GM19239 (cell line): ENCODE measurements around the gene CERS3.
"Not testable (repeated sequence)": the region's sequence is repeated elsewhere in the genome, so short reads cannot be mapped to it uniquely, and the experiment has no call there.

Experiments
- DNase-seq: peaks from one replicate; pipeline ENCODE4 v3.0.0; 2011; ENCODE audit warnings: low spot score; ENCODE audit not compliant: insufficient read length
- FAIRE-seq: peaks from 2 replicates; lab custom pipeline; 2011; peaks lifted over from hg19 to GRCh38; lab: Jason Lieb, UNC

Gene CERS3

GRCh38 chr15:100472736-100473135 is 56.0 kb downstream of the CERS3 start:
- DNase-seq (no peak), FAIRE-seq (no peak)

GRCh38 chr15:100471933-100472332 is 56.8 kb downstream of the CERS3 start:
- DNase-seq (no peak), FAIRE-seq (no peak)

GRCh38 chr15:100468285-100468684 is 60.5 kb downstream of the CERS3 start:
- no peak for DNase-seq
- FAIRE-seq = no peak

- DNase-seq (no peak), FAIRE-seq (no peak)
These were observed 62.7 kb downstream of the CERS3 start for GRCh38 chr15:100466073-100466472.

GRCh38 chr15:100464888-100465287 is 63.9 kb downstream of the CERS3 start:
- FAIRE-seq (no peak), DNase-seq (no peak)

GRCh38 chr15:100464256-100464655 is 64.5 kb downstream of the CERS3 start:
- no peak for DNase-seq
- no peak for FAIRE-seq

- FAIRE-seq = no peak
- no peak for DNase-seq
These were observed 65.2 kb downstream of the CERS3 start for GRCh38 chr15:100463515-100463914.

- no peak for DNase-seq
- no peak for FAIRE-seq
These were observed 67.7 kb downstream of the CERS3 start for GRCh38 chr15:100461049-100461448.

GRCh38 chr15:100457201-100457600 is 71.5 kb downstream of the CERS3 start:
- DNase-seq (no peak), FAIRE-seq (no peak)

- FAIRE-seq (no peak), DNase-seq (no peak)
These were observed 74.6 kb downstream of the CERS3 start for GRCh38 chr15:100454148-100454547.

GRCh38 chr15:100448481-100448880 is 80.3 kb downstream of the CERS3 start:
- DNase-seq (no peak), FAIRE-seq (no peak)

- DNase-seq, FAIRE-seq: not testable (repeated sequence)
These were observed 87.7 kb downstream of the CERS3 start for GRCh38 chr15:100441063-100441462.

- DNase-seq (no peak), FAIRE-seq (no peak)
These were observed 89.2 kb downstream of the CERS3 start for GRCh38 chr15:100439514-100439913.

GRCh38 chr15:100438570-100438969 is 90.2 kb downstream of the CERS3 start:
- no peak for FAIRE-seq
- DNase-seq = no peak

- DNase-seq (no peak), FAIRE-seq (no peak)
These were observed 91.5 kb downstream of the CERS3 start for GRCh38 chr15:100437261-100437660.

- FAIRE-seq = no peak
- DNase-seq = no peak
These were observed 94.2 kb downstream of the CERS3 start for GRCh38 chr15:100434561-100434960.

- DNase-seq (no peak), FAIRE-seq (no peak)
These were observed 94.7 kb downstream of the CERS3 start for GRCh38 chr15:100434038-100434437.

- DNase-seq (no peak), FAIRE-seq (no peak)
These were observed 95.4 kb downstream of the CERS3 start for GRCh38 chr15:100433304-100433703.

GRCh38 chr15:100430411-100430810 is 98.3 kb downstream of the CERS3 start:
- no peak for FAIRE-seq
- DNase-seq = no peak

- DNase-seq (no peak), FAIRE-seq (no peak)
These were observed 99.5 kb downstream of the CERS3 start for GRCh38 chr15:100429116-100429728.

GRCh38 chr15:100426937-100427336 is 101.8 kb downstream of the CERS3 start:
- FAIRE-seq = no peak
- no peak for DNase-seq

GRCh38 chr15:100405179-100405578 is 123.6 kb downstream of the CERS3 start:
- FAIRE-seq (no peak), DNase-seq (no peak)

- no peak for DNase-seq
- FAIRE-seq = no peak
These were observed 127.8 kb downstream of the CERS3 start for GRCh38 chr15:100400996-100401395.
